Activated T-cell treated with anti-CD3 and anti-CD28 coated beads, Interleukin-2, amount 50 U/mL, for 48 hours (primary cell): ENCODE data around the gene ADCY3.
A peak's percentile ranks its signal among the peaks of the same experiment; 100 is the strongest.

Source experiments
- DNase-seq, 2 experiments: peaks; one replicate each; pipeline ENCODE4 v3.0.0-alpha.2; 2020

Gene ADCY3

GRCh38 chr2:24924732-24925131 is 4.7 kb upstream of the ADCY3 start:
- no peak for DNase-seq

- no peak for DNase-seq
These were observed 4.2 kb upstream of the ADCY3 start for GRCh38 chr2:24924266-24924665.

- no peak for DNase-seq
These were observed 3.1 kb upstream of the ADCY3 start for GRCh38 chr2:24923106-24923505.

- DNase-seq, result no peak
These were observed 2.5 kb upstream of the ADCY3 start for GRCh38 chr2:24922556-24922955.

- peak; percentile 37 to 49 for DNase-seq
These were observed 888 bp upstream of the ADCY3 start for GRCh38 chr2:24920809-24921441.

GRCh38 chr2:24919506-24920097 is 435 bp downstream of the ADCY3 start:
- DNase-seq, result peak in 1 of 2 experiments; percentile 64

GRCh38 chr2:24919037-24919505 is 966 bp downstream of the ADCY3 start:
- DNase-seq, result peak; percentile 76 to 78

- no peak for DNase-seq
These were observed 1.6 kb downstream of the ADCY3 start for GRCh38 chr2:24918326-24919036.

- no peak for DNase-seq
These were observed 2.2 kb downstream of the ADCY3 start for GRCh38 chr2:24917731-24918325.

- peak; percentile 68 to 72 for DNase-seq
These were observed 3.0 kb downstream of the ADCY3 start for GRCh38 chr2:24917086-24917485.

- DNase-seq, result no peak
These were observed 4.2 kb downstream of the ADCY3 start for GRCh38 chr2:24915796-24916195.

GRCh38 chr2:24915175-24915574 is 4.9 kb downstream of the ADCY3 start:
- no peak for DNase-seq

- no peak for DNase-seq
These were observed 5.3 kb downstream of the ADCY3 start for GRCh38 chr2:24914713-24915112.

- no peak for DNase-seq
These were observed 6.1 kb downstream of the ADCY3 start for GRCh38 chr2:24913911-24914310.

GRCh38 chr2:24912986-24913385 is 7.1 kb downstream of the ADCY3 start:
- DNase-seq, result no peak

- DNase-seq, result no peak
These were observed 7.5 kb downstream of the ADCY3 start for GRCh38 chr2:24912523-24912922.

GRCh38 chr2:24910245-24910644 is 9.8 kb downstream of the ADCY3 start:
- no peak for DNase-seq

GRCh38 chr2:24909555-24910177 is 10.4 kb downstream of the ADCY3 start:
- DNase-seq, result no peak

- DNase-seq, result no peak
These were observed 11.6 kb downstream of the ADCY3 start for GRCh38 chr2:24908461-24908901.

- DNase-seq, result no peak
These were observed 12.9 kb downstream of the ADCY3 start for GRCh38 chr2:24907116-24907515.

GRCh38 chr2:24906466-24906865 is 13.6 kb downstream of the ADCY3 start:
- no peak for DNase-seq

GRCh38 chr2:24903161-24904103 is 16.6 kb downstream of the ADCY3 start:
- no peak for DNase-seq
